GM19438 (cell line): Measurements from ENCODE around the gene RNU6-9.

Experiments
- ATAC-seq: cut with Tn5 transposase; IDR thresholded peaks from one replicate; pipeline ENCODE4 v1.9.1; 2021; ENCODE audit warnings: low read depth; ENCODE audit not compliant: unreplicated experiment

RNU6-9 gene

DNA sequence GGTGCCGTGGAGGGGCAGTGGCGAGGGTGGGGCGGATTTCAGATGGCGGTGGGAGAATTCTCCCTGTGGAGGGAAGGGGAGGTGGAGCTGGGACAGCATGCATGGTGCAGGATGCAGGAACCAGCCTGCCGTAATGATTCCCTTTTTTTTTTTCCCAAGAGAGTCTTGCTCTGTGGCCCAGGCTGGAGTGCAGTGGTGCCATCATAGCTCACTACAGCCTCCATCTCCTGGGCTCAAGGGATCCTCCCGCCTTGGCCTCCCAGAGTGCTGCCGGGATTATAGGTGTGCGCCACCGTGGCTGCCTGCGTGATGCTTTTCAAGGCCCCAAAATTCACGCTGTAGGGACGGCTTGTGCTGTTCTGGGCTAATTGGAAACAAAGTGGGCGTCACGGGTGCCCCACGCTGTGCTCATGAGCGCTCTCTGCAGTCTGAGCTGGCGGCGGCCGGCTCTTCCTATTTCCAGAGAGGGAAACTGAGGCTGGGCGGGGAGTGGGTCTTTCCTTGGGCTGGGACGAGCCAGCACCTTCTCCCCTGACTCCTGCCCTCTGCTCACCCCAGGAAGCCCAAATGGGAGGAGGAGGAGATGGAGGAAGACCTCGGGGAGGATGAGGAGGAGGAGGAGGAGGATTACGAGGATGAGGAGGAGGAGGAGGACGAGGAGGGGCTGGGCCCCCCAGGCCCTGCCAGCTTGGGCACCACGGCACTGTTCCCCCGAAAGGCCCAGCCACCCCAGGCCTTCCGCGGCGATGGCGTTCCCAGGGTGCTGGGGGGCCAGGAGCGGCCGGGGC lies 38.8 kb downstream of the RNU6-9 start:
- ATAC-seq, result no peak

DNA sequence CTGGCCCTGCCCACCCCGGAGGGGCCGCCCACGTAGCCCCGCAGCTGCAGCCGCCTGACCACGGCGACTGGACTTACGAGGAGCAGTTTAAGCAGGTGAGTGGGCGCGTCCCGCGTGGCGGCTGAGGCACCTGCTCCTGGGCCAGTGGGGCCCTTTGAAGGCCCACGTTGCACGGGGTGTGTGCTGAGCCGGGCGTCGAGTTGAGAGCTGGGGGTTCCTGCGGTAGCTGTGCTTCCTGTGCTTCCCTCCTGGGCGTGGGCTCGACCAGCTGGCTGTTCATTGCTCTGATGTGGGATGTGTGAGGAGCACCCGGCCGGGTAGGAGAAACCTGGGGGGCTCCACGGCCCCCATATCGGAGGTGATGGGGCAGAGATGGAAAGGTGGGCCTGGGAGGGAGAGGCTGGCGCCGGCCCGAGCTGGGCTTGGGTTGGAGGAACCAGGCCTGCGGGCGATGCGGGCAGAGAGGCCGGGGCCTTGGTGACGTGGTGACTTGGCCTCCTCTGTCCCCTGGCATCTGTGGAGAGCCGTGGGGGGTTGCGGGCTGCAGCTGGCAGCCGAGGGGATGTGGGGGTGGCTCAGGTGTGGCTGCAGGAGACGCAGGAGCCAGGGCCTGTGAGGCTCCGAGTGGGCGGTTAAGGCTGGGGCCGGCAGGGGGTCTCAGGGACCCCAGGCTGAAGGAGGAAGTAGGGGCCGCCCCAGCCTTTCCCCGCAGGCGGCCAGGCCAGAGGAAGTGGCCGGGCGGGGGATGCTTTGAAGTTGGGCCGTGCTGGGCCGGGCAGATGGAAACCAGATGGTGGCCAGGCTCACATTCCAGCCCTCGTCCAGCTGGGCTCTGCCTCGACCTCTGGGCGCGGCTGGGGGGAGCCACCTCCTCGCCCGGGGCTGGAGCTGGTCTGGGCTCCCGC lies 39.6 kb downstream of the RNU6-9 start:
- ATAC-seq, result no peak

DNA sequence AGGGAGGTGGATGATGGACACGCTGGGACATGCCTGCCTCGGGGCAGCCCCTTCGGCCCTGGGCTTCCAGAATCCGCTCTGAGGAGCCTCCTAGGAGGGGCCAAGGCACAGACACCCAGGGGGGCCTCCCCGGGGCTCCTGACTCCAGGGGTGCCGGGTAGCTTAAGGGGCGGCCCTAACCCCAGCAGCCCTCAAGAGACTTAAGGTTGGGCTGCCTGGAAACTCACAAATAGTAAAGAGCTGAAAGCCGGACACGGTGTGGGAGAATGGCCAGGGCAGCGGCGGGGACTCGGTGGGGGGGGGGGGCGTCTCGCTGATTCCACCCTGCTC lies 40.2 kb downstream of the RNU6-9 start:
- ATAC-seq, result no peak

DNA sequence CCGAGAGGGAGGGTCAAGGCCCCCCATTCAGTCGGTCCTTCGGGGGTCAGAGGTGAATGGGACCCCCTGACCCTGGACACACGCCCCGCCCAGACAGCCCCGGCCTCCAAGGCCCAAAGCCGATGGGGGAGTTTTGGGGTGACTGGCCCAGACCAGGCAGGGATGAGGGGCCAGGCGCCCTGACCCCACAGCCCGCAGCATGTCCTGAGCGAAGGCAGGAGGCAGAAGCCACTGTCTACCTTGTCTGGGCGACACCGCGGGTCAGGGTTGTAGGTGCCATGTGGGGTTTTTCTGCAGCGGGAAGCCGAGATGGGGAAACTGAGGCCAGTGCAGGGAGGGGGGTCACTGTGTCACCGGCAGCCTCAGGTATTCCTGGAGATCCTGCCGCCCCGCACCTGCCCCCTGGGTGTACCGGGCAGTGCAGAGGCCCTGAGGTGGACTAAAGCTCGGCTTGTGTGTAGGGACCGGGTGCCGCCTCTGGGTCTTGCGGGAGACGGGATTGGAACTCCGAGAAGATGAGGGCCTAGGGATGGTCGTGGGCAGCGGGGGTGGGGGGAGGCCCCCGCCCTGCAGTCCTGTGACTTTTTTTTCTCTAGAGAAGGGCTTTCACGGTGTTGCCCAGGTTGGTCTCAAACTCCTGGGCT lies 41.0 kb downstream of the RNU6-9 start:
- no peak for ATAC-seq

DNA sequence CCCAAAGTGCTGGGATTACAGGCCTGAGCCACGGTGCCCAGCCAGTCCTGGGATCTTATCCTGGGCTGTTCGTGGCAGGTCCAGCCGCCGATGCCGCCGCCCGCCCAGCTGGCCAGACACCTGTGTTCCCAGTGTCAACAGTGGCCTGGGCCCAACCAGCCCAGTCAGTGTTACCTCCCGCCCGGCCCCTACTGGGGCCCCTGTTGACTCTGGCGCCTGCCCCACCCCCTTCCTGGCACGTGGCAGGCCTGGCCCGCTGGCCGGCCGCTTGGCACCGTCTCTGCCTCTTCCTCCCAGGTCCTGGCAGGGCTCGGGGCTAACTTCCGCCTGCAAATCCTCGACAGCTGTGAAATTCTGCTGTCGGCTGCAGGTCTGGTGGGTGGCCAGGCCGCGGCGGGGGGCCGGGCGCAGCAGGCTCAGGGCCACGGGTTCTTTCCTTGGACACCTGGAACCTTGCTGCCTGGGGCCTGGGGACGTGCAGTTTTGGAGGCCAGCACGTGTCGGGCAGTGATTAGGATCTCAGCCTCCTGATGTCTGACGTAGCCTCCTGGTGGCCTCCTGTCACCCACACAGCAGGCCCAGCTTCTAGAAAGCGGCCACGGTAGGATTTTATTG lies 41.7 kb downstream of the RNU6-9 start:
- ATAC-seq, result no peak

DNA sequence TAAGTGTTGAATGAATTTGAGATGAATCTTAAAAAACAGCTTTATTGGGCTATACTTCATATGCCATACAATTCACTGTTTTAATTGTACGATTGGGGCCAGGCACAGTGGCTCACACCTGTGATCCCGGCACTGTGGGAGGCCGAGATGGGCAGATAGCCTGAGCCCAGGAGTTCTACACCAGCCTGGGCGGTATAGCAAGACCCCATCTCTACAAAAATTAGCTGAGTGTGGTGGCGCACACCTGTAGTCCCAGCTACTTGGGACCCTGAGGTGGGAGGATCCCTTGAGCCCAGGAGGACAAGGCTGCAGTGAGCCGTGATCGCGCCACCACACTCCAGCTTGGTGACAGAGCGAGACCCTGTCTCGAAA lies 42.9 kb downstream of the RNU6-9 start:
- no peak for ATAC-seq

DNA sequence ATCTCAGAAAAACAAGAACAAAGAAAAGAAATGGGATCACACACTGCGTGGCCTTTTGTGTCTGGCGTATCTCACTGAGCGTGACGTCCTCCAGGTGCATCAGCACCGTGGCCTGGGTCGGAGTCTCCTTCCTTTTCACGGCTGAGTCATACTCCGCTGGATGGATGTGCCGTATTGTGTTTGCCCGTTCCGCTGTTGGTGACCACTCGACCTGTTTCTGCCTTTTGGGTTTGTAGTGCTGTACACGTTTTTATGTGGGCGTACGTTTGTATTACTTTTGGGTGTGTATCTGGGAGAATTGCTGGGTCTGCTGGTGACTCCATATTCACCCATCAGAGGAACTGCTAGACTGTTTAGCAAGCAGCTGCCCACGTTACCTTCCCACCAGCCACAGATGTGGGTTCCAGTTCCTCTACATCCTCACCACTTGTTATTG lies 44.0 kb downstream of the RNU6-9 start:
- no peak for ATAC-seq

DNA sequence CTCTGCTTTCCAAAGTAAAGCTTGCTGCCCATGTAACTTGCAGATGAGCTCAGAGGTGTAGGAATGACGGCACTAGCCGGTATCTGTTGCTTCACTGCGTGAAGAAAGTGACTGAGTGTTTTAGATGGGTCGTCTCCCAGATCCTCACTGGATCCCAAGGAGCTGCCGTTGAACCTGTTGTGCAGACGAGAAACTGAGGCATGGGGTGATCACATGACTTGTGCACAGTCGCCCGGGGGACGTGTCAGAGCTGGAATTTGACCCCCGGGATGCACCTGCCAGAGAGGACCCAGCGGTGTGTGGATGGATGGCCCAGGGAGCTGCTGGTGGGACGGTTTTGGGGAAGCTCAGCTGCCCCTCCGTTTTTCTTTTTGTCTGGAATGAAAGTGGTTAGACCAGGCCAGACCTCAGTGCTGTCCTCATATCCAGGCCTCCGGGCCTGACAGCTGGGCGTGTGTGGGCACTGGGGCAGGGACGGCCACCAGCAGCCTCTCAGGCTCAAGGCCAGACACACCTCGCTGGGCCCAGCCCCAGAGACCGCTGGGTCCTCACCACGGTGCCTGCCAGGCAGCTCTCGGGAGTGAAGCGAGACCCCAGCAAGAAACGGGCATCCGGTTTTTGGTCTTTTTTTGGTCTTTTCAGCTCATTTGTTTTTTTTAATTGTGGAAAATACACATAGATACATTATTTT lies 45.1 kb downstream of the RNU6-9 start:
- ATAC-seq, result no peak

DNA sequence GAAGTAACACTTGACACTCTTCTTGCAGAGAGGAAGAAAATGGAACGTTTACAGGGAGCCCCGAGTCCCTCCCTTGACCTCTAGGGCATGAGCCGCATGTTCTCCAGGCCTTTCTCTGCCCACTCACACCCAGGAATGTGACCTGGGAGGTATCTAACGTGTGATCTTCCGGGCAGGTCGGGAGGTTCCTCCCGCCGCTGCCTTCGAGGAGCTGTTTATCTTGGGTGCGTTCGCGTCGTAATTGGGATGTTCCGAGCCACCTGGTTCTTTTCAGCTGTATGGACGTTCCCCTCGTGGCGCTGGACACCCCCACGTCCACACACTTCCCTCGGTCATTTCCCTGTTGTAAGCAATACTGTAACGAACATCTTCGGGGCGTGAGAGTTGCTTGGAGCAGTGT lies 46.2 kb downstream of the RNU6-9 start:
- no peak for ATAC-seq

DNA sequence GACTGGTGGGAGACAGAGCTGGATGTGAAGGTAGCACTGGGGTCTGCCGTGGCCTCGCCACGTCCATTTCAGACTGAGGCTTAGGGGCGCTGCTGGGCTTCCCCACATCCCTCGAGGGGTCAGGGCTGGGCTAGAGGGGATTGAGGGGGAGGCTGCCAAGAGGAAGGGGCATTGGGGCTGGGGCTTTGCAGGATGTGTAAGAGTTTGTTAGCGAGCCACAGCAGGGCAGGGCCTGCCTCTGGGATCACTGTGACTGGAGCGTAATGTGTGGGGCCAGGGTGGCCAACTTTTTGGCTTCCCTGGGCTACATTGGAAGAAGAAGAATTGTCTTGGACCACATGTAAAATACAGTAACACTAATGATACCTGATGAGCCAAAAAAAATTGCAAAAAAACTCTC lies 46.6 kb downstream of the RNU6-9 start:
- no peak for ATAC-seq

DNA sequence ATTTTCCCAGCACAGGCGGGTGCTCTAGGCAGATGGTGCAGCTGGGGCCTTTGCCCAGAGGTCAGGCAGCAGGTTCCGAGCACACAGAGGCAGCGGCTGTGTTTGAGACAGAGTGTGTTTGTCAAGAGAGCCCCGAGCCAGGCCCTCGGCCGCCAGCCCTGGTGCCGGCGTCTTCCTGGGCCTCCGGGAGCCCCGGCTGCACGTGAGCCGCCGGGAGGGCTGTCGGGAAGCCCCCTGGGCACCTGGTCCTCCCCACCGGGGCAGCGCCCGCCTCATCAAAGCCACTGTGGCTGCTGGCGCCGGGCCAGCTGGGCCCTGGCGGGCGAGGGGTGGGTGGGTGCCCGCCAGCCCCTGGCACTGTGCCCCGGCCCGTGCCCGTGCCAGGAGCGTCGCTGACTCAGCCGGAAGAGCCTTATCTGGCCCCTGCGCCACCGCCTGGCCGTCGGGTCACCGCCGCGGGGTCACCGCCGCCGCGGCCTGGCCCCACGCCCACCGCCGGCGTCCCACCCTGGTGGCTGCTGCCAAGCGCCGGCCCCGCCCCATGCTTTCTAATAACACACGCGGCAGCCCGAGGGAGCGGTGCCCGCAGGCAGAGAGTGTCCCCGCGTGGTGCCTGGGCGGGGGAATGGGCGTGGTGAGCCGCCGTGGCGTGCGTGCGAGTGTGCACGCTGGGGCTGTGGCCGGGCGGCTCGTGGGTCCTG lies 47.5 kb downstream of the RNU6-9 start:
- ATAC-seq, result no peak

DNA sequence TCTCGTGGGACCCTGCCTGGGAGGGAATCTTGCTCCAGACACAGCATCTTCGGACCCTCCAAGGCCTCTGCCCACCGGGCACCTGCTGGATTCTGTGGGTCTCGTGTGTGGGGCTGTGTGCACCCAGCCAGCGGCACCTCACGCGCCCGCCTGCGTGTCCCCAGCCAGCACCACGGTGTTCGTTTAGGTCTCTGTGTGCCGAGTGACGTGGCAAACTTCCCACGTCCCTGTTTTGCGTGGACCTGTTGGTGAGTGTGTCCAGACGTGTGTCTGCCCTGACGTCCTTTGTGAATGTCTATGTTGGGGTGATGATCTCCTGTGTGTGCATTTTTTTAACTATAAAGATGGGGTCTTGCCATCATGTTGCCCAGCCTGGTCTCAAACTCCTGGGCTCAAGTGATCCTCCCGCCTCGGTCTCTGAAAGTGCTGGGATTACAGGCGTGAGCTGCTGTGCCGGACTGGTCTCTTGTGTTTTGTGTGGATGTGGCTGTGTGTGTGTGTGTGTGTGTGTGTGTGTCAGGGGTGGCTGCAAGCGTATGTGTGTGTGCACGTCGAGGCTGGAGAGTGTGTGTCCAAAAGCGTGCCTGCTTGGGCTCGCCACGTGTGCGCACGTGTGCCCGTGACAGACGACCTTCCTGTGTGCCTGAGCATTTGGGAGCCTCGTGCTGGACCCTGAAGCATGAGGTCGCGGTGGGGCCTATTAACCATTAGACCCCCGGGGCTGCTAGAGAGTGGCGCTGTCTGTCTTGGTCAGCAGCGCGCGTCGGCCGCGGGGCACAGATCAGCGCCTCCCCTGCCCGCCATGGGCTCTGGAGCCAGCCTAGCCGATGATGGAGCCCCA lies 48.2 kb downstream of the RNU6-9 start:
- ATAC-seq, result no peak

DNA sequence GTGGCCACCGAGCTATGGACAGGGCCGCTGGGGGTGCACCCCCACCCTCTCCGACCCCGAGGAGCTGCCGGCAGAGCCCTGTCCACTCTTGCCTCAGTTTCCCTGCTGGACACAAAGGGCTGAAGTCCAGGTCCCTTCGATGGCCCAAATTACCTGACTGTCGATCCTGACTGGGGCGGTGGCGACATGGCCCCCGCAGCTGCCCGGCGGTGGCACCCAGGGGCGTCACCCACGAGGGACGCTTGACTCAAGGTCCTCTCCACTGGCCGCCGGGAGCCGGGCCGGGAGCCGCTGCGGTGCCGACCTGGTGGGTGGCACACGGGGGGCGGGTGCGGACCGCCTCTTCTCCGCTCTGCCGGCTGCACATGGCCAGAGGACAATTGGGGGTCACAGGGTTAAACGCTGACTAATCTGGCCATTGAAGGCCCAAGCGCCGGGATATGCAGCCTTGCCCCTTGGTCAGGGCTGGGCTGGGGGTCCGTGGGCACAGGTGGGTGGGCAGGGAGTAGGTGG lies 48.9 kb downstream of the RNU6-9 start:
- no peak for ATAC-seq
